GM12873 (cell line): ENCODE data around the gene PMM2.
A peak's percentile ranks its signal among the peaks of the same experiment; 100 is the strongest.

Experiments
- CTCF ChIP-seq: IDR thresholded peaks from 2 replicates; pipeline ENCODE4 v1.5.1; 2012; ENCODE audit warnings: low read depth, mild to moderate bottlenecking, moderate library complexity, low read length, control low read depth; ENCODE audit not compliant: insufficient read depth; ENCODE audit errors: missing control alignments

Gene PMM2

GRCh38 chr16:8889893-8890548 lies 92.4 kb downstream of the PMM2 start:
- no peak for TF ChIP-seq CTCF

GRCh38 chr16:8890549-8890921 lies 92.9 kb downstream of the PMM2 start:
- TF ChIP-seq CTCF, result no peak

DNA sequence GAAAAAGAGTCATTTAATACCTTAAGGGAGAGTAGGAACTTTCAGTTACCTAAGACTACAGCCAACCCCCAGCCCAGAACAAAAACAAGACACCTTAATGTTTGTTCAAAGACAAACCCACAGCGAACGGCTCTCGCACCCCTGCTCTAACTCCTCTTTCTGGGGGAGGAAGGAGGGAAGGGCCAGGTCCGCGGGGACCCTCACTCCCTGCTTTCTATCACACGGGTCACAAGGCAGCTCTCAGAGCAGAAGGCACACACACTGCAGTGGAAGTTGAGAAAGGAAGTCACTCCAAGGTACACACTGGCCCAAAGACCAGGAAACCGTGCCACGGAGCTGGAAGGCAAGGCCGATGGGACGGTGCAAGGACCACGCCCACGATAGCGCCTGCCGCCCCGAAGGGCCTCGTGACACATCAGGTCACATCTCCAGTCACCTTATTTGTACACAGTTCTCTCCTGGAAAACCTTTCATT lies 94.5 kb downstream of the PMM2 start:
- TF ChIP-seq CTCF, result no peak

DNA sequence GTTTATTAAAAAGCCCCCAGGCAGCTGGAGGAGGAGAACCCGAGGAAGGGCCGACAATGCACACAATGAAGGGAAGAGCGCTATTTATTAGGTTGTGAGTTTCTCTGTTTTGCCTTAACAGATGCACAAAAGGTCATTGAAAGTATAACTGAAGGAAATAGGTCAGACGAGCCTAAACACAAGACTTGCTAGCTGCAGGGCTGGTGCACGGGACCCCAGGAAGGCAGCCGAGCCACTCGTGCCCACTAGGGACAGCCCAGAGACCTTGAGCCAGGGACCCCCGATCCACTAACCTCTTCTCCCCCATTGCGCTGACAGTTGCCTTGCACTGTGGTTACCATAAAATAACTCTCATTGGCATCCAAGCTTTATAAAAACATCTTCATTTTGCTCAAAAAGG lies 95.8 kb downstream of the PMM2 start:
- peak; percentile 8 for TF ChIP-seq CTCF

GRCh38 chr16:8893976-8894690 lies 96.5 kb downstream of the PMM2 start:
- TF ChIP-seq CTCF, result no peak

- TF ChIP-seq CTCF, result no peak
These were observed 97.2 kb downstream of the PMM2 start for GRCh38 chr16:8894736-8895334.

DNA sequence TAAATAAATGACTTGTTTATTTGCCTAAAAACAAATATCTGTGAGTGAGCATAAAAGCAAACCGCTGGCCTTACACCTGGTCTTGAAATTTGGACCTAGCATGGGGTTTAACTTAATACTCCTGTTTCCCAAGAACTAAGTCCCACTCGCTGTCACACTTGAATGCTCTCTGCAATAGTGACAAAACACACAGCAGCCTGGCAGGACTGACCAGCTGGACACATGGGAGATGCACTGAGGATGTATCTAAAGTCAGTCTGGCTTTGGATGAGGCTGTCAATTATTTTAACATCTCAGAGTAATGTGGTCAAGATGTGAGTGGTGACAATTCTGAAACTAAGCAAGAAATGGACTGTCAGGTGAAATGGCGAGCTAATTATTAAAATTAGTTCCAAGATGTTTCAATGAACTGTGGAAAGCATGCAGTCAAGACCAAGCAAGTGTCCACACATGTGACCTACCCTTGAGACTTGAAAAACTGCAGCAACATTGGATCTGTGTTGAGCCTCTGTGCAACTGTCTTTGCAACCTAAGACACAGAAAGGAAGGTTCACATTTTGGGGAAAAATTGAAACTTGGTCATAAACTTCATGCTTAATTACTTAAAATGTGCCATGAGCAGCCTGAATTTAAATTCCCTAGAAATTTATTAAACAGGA lies 101.2 kb downstream of the PMM2 start:
- no peak for TF ChIP-seq CTCF
